ENCODE results near the gene PTPRJ.

- TF ChIP-seq CTCF (conservative IDR thresholded peaks at IDR 0.05; ENCODE audit: low read length) (no peak), EZH2phosphoT487 (IDR thresholded peaks at IDR 0.05; ENCODE audit: borderline replicate concordance) (no peak)
These were observed 101.0 kb downstream of the PTPRJ start for GRCh38 chr11:48081151-48082010.

All from Loucy (cell line).